ENCODE data around the gene GPRC5D. TPM values are rescaled to one million over a fixed set of nuclear protein-coding genes. Genes with fewer than 3 reads are reported as not detected.

The GPRC5D gene
- total RNA-seq, 1 donor from 2014 or later, result 0.17 TPM

DNA sequence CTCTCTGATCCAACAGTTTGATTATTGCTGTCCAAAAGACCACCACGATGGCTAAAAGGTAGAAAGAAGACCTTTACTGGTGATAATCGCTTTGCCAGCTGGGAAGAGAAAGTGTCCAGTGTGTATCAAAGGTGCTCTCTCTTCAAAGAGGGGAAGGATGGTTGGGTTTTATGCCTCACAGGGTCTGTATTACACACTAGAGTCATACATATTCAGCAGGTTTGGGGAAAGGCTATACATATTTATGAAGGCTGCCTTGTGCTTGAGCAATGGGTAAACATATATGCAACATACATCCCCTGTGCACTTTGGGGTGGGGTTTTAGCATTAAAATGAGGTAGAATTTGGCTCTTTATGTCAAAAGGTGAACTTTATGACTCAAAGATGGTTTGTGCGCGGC lies 18.2 kb downstream of the GPRC5D start:
- no peak for DNase-seq

- no peak for DNase-seq
Measured at GRCh38 chr12:12930633-12931219, 21.2 kb downstream of the GPRC5D start.

DNA sequence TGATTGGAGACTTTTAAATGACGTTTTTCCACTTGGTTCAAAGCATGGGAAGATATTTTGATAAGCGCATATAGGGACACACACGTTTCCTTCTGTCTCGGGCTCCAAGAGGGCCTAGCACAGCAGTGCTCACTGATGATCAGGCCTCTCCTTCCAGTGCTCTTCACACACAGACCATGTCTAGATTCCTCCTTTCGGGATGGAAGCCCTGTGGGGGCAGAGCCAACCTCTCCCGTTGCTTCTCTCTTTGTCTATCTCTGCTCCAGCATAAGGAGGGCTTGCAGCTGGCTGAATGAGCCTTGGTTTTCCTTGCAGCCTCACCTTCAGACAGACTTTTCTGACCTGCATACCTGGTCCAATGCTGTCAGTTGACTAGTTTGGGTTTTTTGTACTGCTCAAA lies 22.3 kb downstream of the GPRC5D start:
- DNase-seq, result no peak

DNA sequence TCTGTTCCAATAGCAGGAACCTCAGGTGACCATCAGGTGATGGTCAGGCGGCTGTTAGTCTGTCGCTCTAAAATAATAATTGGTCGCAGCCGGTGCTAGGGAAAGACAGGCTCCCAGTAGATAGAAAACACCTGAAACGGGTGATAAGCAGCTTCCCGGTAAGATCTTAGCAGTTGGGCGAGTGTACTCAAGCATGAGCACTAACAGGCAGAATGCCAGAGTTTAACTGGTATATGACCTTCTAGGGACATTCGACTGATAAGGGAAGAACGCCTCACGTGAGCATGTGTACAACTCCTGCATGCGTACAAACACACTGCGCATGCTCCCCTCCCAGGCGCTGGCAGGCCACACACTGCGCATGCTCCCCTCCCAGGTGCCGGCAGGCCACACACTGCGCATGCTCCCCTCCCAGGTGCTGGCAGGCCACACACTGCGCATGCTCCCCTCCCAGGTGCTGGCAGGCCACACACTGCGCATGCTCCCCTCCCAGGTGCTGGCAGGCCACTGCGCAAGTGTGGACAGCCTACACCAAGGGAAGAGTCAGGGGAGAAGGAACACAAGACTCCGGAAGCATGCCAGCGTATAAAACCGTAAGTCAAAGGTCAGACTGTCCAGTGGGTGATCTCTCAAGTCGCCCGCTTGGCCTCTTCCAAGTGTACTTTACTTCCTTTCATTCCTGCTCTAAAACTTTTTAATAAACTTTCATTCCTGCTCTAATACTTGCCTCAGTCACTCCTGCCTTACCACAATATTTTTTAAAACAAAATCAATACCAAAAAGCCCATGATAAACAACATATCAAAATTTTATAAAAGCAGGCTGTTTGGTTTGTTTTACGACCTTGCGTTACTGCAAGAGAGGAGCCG lies 24.5 kb downstream of the GPRC5D start:
- DNase-seq, result peak; percentile 73

DNA sequence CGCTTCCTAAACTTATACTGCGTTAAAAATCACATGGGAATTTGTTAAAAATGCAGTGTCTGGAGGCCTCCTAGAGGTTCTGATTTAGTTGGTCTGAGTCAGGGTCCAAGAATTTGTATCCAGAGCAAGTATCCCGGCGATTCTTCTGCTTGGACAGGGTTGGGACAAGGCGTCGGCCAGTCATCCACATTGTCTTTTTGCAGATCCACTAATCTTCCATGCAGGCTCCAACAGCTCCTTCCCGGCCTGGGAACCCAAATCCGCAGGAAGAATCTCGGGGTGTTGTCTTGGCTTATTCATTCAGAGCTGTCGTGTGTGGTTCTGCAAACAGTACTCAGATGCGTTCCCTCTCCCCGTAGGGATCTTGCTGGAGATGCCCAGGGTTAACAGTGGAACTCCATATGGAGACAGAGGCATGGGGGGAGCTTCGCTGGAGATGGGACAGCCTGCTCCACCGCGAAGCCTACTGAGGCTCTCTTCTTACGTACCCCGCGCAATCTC lies 25.3 kb downstream of the GPRC5D start:
- no peak for DNase-seq

DNA sequence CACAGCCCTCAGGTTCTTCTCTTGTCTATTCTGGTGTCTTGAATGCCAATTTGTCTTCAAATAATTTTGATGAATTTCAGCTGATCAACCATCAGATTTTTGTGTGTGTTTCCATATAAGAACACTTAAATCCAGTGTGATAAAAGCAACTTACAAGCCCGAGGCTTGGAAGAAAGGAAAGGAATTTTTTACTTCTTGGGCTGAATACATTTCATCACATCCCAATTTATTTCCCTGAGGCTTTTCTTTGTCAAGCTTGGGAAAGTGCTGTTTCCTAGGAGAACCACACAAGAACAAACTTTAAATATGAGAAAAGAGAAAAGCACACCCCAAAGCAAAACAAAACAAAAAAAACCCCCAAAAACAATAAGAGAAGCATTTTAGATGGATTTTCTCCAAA lies 26.6 kb downstream of the GPRC5D start:
- no peak for DNase-seq

DNA sequence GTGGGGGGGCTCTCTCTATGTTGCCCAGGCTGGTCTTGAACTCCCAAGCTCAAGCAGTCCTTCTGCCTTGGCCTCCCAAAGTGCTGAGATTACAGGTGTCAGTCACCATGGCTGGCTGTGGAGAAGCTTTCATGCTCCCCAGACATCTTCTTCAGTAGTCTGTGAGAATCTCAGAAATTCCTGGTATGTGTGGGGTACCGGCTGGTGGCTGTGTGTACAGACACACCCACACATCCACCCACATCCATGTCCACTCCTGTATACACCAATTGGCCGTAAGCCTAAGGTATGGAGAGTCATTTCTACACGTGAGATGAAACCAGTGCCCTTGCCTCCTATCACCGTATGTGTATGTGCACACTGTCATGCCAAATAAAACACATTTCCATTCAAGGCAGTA lies 27.8 kb downstream of the GPRC5D start:
- DNase-seq, result no peak

GRCh38 chr12:12922978-12923377 lies 29.0 kb downstream of the GPRC5D start:
- DNase-seq, result no peak

GRCh38 chr12:12922191-12922616 lies 29.8 kb downstream of the GPRC5D start:
- DNase-seq, result peak; percentile 71

DNA sequence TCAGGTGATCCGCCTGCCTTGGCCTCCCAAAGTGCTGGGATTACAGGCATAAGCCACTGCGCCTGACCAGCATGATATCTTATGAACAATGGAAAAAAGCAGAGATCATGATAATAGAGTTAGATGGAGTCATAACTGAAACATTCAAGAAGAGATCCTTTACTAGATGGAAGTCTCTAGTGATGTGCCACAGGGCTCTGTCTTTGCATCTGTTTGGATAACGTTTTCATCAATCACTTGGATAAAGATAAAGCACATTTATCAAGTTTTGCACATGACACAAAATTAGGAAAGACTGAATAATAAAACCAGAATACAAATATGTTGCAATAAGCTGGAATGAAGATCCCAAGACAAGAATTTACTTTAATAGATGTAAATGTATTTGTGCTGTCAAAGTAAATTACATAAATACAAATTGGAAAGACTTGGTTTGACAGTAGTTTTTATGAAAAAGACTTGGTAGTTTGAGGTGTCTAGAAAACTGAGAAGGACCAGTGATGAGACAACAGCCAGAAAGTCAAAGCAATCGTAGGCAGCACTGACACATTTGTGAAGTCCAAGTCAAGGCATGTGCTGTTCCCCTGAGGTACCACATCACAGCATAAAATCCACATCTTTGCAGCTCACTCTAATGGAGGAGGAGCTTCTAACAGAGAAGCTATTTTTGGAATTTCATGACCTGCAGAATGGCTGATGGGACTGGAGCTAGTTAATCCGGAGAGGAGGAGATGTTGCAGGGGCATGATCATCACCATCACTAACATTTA lies 32.1 kb downstream of the GPRC5D start:
- DNase-seq, result no peak

DNA sequence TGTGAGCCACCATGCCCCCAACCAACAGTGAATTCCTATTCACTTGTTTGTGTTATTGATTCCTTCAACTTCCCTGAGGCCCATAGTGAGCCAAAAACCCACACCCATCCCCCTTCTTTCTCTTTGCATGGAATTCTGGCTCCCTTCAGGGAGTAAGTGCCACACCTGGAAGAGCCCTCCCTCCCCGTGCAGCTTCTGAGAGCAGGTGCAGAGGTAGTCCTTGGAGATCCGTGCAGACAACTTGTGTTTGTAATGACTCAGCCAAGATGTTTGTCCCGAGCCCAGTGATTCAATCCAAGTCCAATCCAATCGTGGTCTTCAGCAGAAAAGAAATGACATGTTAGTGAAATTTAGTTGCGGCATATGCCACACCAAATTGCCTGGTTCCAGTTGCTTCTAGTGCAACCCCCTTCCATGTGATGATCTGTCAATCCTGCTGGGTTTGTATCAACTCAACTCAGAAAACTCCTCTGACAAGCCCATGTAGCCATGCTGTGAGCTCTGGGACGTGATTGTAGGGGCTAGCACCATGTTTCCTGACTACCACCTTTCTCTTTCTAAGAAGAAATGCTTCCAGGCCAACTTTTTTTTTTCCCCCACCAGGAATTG lies 33.1 kb downstream of the GPRC5D start:
- peak; percentile 29 for DNase-seq

GRCh38 chr12:12917517-12917916 lies 34.5 kb downstream of the GPRC5D start:
- DNase-seq, result no peak

DNA sequence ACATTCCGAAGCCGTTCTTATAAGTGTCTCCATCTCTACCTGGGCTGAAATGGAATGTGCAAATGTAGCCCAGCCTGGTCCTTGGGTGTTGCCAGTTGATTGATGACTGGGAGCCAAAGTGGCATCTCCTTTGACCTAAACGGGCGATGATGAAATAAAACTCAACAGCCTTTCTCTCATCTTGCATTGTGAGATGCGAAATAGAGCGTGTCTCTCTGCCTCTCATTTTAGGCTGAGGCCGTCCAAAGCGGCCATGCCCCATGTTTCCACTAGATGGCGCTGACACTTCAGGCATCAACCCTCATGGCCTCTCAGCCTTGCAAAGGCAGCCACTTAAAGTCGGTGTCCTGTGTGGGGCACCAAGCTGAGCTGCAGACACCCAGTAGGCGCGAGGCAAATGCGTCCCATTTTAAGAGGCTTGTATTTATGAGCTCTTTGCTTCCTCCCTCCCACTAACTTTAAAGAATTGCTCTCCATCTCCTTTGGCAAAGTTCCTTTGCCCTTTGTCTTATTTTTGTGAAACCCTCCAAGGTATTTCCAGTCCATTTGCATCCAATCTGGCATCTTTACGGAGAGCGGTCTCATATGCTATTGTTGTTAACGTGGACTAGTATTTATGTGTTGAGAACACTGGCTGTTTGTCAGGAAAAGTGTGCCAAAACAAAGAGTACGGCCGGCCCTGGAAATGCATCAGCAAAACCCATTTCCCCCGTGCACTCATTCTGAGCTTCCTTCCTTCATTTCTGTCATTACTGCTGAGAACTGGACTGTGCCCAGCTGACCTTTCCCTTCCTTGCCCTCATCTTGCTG lies 35.6 kb downstream of the GPRC5D start:
- peak; percentile 95 for DNase-seq

DNA sequence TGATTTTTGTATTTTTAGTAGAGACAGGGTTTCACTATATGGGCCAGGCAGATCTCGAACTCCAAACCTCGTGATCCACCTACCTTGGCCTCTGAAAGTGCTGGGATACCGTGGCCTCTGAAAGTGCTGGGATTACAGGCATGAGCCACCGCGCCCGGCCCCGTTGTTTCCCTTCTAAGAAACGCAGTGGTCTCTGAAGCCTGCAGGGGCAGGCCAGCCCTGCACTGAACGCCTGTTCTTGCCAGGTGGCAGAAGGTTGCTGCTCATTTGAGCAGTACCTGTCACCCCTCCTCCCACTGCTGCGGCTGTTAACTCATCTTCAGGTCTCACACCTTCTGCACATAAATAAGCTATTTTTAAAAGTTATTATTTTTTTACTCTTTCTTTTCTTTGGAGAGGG lies 36.3 kb downstream of the GPRC5D start:
- peak; percentile 26 for DNase-seq

GRCh38 chr12:12912711-12913110 lies 39.3 kb downstream of the GPRC5D start:
- no peak for DNase-seq

- peak; percentile 32 for DNase-seq
Measured at GRCh38 chr12:12909995-12910420, 42.0 kb downstream of the GPRC5D start.

DNA sequence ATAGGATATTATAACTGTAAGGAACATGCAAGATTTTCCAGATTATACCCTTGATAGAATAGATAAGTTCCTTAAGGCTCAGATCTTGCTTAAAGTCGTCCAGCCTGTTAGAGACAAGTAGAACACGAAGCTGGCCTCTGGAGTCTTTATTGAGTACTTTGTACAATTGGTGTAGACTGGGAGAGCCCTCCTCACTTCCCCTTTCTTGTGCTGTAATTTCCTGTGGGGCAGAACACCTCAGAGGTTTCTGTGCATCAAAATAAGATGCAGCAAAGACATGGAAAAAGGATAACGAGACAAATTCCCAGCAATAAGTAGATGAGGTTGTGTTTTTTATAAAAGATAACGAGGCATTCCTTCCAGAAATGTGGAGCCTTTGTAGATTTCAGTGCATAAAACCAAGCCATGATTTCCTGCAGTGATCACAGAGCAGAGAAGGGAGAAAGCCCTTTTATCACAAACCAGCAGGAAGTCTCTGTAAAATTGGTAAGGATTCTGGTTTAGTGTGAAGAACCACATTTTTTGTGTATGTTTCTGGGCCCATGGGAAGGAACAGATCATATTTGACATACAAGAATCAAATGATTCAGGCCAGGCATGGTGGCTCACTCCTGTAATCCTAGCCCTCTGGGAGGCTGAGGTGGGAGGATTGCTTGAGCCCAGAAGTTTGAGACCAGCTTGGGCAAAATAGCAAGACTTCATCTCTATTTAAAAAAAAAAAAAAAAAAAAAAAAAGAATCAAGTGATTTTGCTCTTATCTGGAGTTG lies 42.6 kb downstream of the GPRC5D start:
- DNase-seq, result no peak

GRCh38 chr12:12908711-12909110 lies 43.3 kb downstream of the GPRC5D start:
- no peak for DNase-seq

DNA sequence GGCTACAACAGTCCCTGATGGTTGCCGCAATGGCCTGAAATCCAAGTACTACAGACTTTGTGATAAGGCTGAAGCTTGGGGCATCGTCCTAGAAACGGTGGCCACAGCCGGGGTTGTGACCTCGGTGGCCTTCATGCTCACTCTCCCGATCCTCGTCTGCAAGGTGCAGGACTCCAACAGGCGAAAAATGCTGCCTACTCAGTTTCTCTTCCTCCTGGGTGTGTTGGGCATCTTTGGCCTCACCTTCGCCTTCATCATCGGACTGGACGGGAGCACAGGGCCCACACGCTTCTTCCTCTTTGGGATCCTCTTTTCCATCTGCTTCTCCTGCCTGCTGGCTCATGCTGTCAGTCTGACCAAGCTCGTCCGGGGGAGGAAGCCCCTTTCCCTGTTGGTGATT lies 43.7 kb downstream of the GPRC5D start:
- DNase-seq, result no peak

DNA sequence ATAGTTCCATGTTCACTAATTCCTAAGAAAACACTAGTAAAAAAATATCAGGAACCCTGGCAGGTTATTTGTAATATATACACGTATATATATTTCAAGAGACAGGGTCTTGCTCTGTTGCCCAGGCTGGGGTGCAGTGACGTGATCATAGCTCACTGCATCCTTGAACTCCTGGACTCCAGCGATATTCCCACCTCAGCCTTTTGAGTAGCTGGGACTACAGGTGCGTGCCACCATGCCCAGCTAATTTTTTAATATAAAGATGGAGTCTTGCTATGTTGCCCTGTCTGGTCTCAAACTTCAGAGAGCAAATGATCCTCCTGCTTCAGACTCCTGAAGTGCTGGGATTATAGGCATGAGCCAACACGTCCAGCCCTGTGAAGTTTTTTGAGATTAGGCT lies 44.4 kb downstream of the GPRC5D start:
- DNase-seq, result no peak

Data from dermis blood vessel endothelial cell (primary cell).